HepG2 (cell line): ENCODE data around the gene HDAC4. TPM values are rescaled to one million over a fixed set of nuclear protein-coding genes. Genes with fewer than 3 reads are reported as not detected.
A peak's percentile ranks its signal among the peaks of the same experiment; 100 is the strongest.

ENCODE experiments used
- ATAC-seq: fragments of 200-7000 bp; cut with Tn5 transposase; 3 replicates; pipeline ENCODE4 v1.9.1; 2020; ENCODE audit warnings: mild to moderate bottlenecking, moderate library complexity
- BruUV-seq: library from RNA; stranded (reverse); fragments of 400-500 nt; replicated peaks from 2 replicates; lab custom pipeline; 2021; lab: Mats Ljungman, UMichigan
- CTCF ChIA-PET: fragments of 300-600 bp; formaldehyde crosslinking; extraction: SDS; loops from one replicate; lab custom pipeline; 2021; ENCODE audit warnings: low total read pairs, inconsistent platforms, low intra/inter-chr PET ratio; lab: Yijun Ruan, JAX
- POLR2A ChIA-PET: fragments of 350-600 bp; sonication (Branson Sonifier 250); formaldehyde crosslinking; loops from one replicate; lab custom pipeline; 2020; ENCODE audit warnings: antibody characterized with exemption, inconsistent platforms; lab: Yijun Ruan, JAX
- DNase-seq: peaks from one replicate; pipeline ENCODE4 v3.0.0-alpha.2; 2015; ENCODE audit warnings: low spot score
- FAIRE-seq: peaks from 3 replicates; lab custom pipeline; 2011; peaks lifted over from hg19 to GRCh38; lab: Jason Lieb, UNC
- H2AFZ ChIP-seq: one replicate; pipeline ENCODE4 v1.6.1; 2011; ENCODE audit warnings: low read length, inconsistent platforms
- H3K27ac ChIP-seq: fragments of 300-600 bp; 3 replicates; pipeline ENCODE4 v1.8.0; 2011; ENCODE audit warnings: mixed run types, mild to moderate bottlenecking, mixed read lengths, low read length, inconsistent platforms; ENCODE audit not compliant: insufficient read depth; ENCODE audit errors: extremely low read length
- H3K27me3 ChIP-seq, 2 experiments: fragments of 200-600 bp in 1 of 2; 2 replicates in 1 of 2; 3 replicates in 1 of 2; pipeline versions ENCODE4 v1.6.0 to v1.8.0; 2011; ENCODE audit warnings: low read length in 2 of 2, mild to moderate bottlenecking in 2 of 2, moderate library complexity in 2 of 2, inconsistent platforms in 1 of 2; ENCODE audit not compliant: insufficient read depth in 2 of 2, control insufficient read depth in 1 of 2
- H3K36me3 ChIP-seq, 2 experiments: fragments of 200-600 bp in 1 of 2; replicated peaks in 1 of 2; 2 replicates in 1 of 2; 3 replicates in 1 of 2; pipeline versions ENCODE4 v1.5.1 to v1.8.0; 2011; ENCODE audit warnings: low read length in 2 of 2, inconsistent platforms in 1 of 2; ENCODE audit not compliant: insufficient read depth in 2 of 2, control insufficient read depth in 1 of 2
- H3K4me1 ChIP-seq: 2 replicates; pipeline ENCODE4 v1.5.1; 2012; ENCODE audit warnings: low read length, inconsistent platforms; ENCODE audit not compliant: insufficient read depth
- H3K4me2 ChIP-seq: 2 replicates; pipeline ENCODE4 v1.6.0; 2011; ENCODE audit warnings: low read depth, low read length, inconsistent platforms
- H3K4me3 ChIP-seq, 3 experiments: fragments of 200-600 bp in 1 of 3; sonication (generic), shearing (Covaris generic) in 1 of 3; replicated peaks in 1 of 3; 2 replicates each; pipeline ENCODE4 v1.5.1; 2011 to 2016; ENCODE audit warnings: low read length in 3 of 3, inconsistent platforms in 2 of 3, low read depth in 2 of 3, mild to moderate bottlenecking in 2 of 3, control low read depth in 1 of 3, mixed read lengths in 1 of 3; ENCODE audit not compliant: insufficient read depth in 1 of 3
- H3K79me2 ChIP-seq: one replicate; pipeline ENCODE4 v1.6.1; 2011; ENCODE audit warnings: low read length, inconsistent platforms; ENCODE audit not compliant: insufficient read depth
- H3K9ac ChIP-seq: 2 replicates; pipeline ENCODE4 v1.6.0; 2011; ENCODE audit warnings: mild to moderate bottlenecking, low read depth, low read length, inconsistent platforms; ENCODE audit not compliant: insufficient read depth
- H3K9me3 ChIP-seq: 2 replicates; pipeline ENCODE4 v1.5.1; 2012; ENCODE audit warnings: mild to moderate bottlenecking, low read length
- H4K20me1 ChIP-seq: 2 replicates; pipeline ENCODE4 v1.6.0; 2011; ENCODE audit warnings: inconsistent platforms, mild to moderate bottlenecking, low read length, moderate library complexity; ENCODE audit not compliant: insufficient read depth
- ATF7-NPFF ChIP-seq: sonication (generic); formaldehyde crosslinking; IDR thresholded peaks from 2 replicates; pipeline ENCODE4 v1.8.1; 2023; ENCODE audit warnings: mild to moderate bottlenecking, low read depth, missing genetic modification reagents, moderate library complexity
- GTF3A ChIP-seq: sonication (generic); formaldehyde crosslinking; conservative IDR thresholded peaks from 2 replicates; pipeline ENCODE4 v1.4.0; 2020; ENCODE audit warnings: mild to moderate bottlenecking, missing genetic modification reagents
- POGZ ChIP-seq: sonication (generic); formaldehyde crosslinking; IDR thresholded peaks from 2 replicates; pipeline ENCODE4 v1.4.0; 2020; ENCODE audit warnings: mild to moderate bottlenecking, missing genetic modification reagents
- RARG ChIP-seq: sonication (generic); formaldehyde crosslinking; IDR thresholded peaks from 2 replicates; pipeline ENCODE4 v1.4.0; 2020; ENCODE audit warnings: low read depth, mild to moderate bottlenecking, missing genetic modification reagents
- RFXANK ChIP-seq: IDR thresholded peaks from 2 replicates; pipeline ENCODE4 v1.6.1; 2016
- SSRP1 ChIP-seq: IDR thresholded peaks from 2 replicates; pipeline ENCODE4 v1.6.1; 2016; ENCODE audit warnings: control low read depth
- ZBTB43 ChIP-seq: sonication (generic); formaldehyde crosslinking; conservative IDR thresholded peaks from 2 replicates; pipeline ENCODE4 v1.4.0; 2020; ENCODE audit warnings: missing genetic modification reagents
- ZNF280D ChIP-seq: sonication (generic); formaldehyde crosslinking; IDR thresholded peaks from 2 replicates; pipeline ENCODE4 v1.5.1; 2020; ENCODE audit warnings: mild to moderate bottlenecking, missing genetic modification reagents
- ZNF33A ChIP-seq: sonication (generic); formaldehyde crosslinking; IDR thresholded peaks from 2 replicates; pipeline ENCODE4 v1.5.1; 2020; ENCODE audit warnings: missing genetic modification reagents, mild to moderate bottlenecking, moderate library complexity, borderline replicate concordance
- ZNF770 ChIP-seq: sonication (generic); formaldehyde crosslinking; IDR thresholded peaks from 2 replicates; pipeline ENCODE4 v1.5.0; 2020; ENCODE audit warnings: mild to moderate bottlenecking, missing genetic modification reagents
- WGBS: methylation state at CpG from one replicate; pipeline ENCODE4 v1.1.6; 2017; ENCODE audit warnings: low lambda C conversion rate; 5-methylcytosine and 5-hydroxymethylcytosine counted together
- in situ Hi-C: cut with HindIII; loops from 2 replicates; pipeline ENCODE4 v1.10.0; 2017; ENCODE audit warnings: low pct_unique_long_range_greater_than_20kb; ENCODE audit not compliant: extremely low pct_ligation_motif_present
- intact Hi-C: fragments of 100-400 bp; cut with micrococcal nuclease; formaldehyde crosslinking; loops from one replicate; pipeline ENCODE4 v1.10.0; 2022; ENCODE audit not compliant: unreplicated experiment
- polyA plus RNA-seq, 8 experiments: library from polyadenylated mRNA; depleted of rRNA in 3 of 8; stranded (reverse) in 7 of 8; unstranded in 1 of 8; fragments of >200 nt; fragmentation: Illumina TruSeq in 4 of 8; extraction: Trizol in 4 of 8; gene quantifications; 2 replicates each; pipeline versions ENCODE4 v1.2.1 to v1.2.3, GENCODE V29; 2011 to 2016; ENCODE audit warnings: low read depth in 4 of 8, missing spikeins in 1 of 8, mixed read lengths in 1 of 8; ENCODE audit not compliant: insufficient read depth in 1 of 8
- total RNA-seq, 5 experiments: library from RNA; depleted of rRNA; stranded (reverse); fragments of >200 nt; fragmentation: Illumina TruSeq; extraction: Trizol; gene quantifications; 2 replicates each; pipeline ENCODE4 v1.2.3, GENCODE V29; 2016; ENCODE audit warnings: low read depth in 1 of 5

The HDAC4 gene
- total and polyA plus RNA-seq, 2 of the 13 experiments (the other 11 are each of a cell fraction or from before 2014, with no cell fraction given), result 10.1 to 11.5 TPM

GRCh38 chr2:239222706-239223309 is 178.0 kb downstream of the HDAC4 start (continued):
- TF ChIP-seq ZBTB43 (no peak), POGZ (CRISPR knock-in tag) (no peak), RARG (no peak), ATF7-NPFF (no peak), ZNF280D (CRISPR knock-in tag) (0 out of 2 replicates have a peak, but pooled peaks have one; percentile 52), RFXANK (CRISPR knock-in tag) (no peak), ZNF33A (CRISPR knock-in tag) (0 out of 2 replicates have a peak, but pooled peaks have one; percentile 6)

- Histone ChIP-seq H4K20me1 (peaks cover 21% of the 10 kb centered on the region; the same call in 1 of the 2 replicates), H3K4me3 (0 out of 6 replicates have a peak overlapping the region, but pooled peaks of 1 of the 3 experiments have one; percentile 68), H3K9ac (no peak overlapping the region), H3K79me2 (peaks cover 30% of the 10 kb centered on the region), H3K9me3 (no peaks in the 10 kb centered on the region), H3K27ac (no peak overlapping the region), H3K4me2 (no peak overlapping the region; the same call in 1 of the 2 replicates), H3K4me1 (peaks cover 30% of the 10 kb centered on the region), H3K36me3 (no peaks in the 10 kb centered on the region), H2AFZ (no peak overlapping the region), H3K27me3 (no peaks in the 10 kb centered on the region)
- POLR2A ChIA-PET, result interaction anchor here (0.7 kb wide), 1 partner anchor 178 kb away, joined by 3 read pairs; the partner anchor contains the start of gene HDAC4
- DNase-seq, result no peak
- CTCF ChIA-PET, result no interaction called here
- BruUV-seq, result no TSS peak
- intact Hi-C loops, result no loop called here
- in situ Hi-C loops, result no loop called here
- FAIRE-seq, result no peak
- no peak for ATAC-seq
- 93% methylated on average over 2 of the region's 2 CpGs for WGBS
- TF ChIP-seq ZNF770 (CRISPR knock-in tag) (no peak), SSRP1 (CRISPR knock-in tag) (no peak), ZNF33A (CRISPR knock-in tag) (no peak), GTF3A (CRISPR knock-in tag) (no peak)
These were observed 178.5 kb downstream of the HDAC4 start for GRCh38 chr2:239222312-239222660.
